Measurements from ENCODE around the gene OGFRL1.

OGFRL1 gene

DNA sequence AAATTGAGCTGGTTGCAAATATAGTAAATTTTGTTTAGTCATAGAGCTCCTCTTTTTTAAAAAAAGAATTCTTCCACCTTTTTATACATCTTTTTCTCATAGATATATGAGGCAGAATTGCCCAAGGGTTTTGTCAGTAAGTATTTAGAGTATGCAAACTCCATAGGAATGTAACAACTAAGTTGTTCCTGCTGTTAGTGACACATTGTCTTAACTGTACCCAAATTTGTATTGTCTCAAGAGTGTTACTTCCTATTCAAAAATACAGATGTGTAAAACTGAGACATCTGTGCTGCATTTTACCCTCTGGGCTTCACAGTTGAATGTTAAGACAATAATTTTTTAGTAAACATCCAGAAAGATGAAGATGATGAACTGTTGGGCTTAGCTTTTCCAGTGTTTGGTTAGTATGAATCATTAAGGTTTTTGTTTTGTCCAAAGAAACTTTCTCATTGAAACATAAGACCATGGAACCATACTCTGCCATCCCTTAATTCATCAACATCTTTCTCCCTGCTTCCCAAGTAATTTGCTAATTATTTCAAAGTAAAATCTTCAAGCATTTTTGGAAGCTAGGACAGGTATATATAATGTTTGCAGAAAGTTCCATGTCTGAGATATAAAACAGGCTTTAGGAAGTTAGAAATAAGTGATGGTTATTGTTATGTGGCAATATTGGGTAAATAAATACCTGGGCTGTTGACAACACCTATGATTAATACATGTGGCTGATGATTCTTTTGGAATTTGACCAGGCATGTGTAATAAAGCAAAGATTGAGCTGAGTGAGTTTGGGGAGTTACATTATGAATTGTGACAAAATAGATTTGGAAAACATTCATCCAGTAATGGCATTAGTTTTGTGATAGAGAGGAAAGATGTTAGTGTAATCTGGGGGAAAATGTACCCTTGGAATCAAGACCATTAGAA, 11.2 kb downstream of the OGFRL1 start:
- Histone ChIP-seq H3K4me1 (no peaks in the 10 kb centered on the region), H3K9ac (no peak overlapping the region), H4K20me1 (peaks cover 22% of the 10 kb centered on the region), H3K36me3 (peaks cover 75% of the 10 kb centered on the region), H3K4me2 (no peak overlapping the region), H3K27ac (no peak overlapping the region), H3K27me3 (no peaks in the 10 kb centered on the region), H3K9me3 (no peaks in the 10 kb centered on the region), H3K4me3 (no peak overlapping the region)
- TF ChIP-seq Cebpa-rat (IDR thresholded peaks at IDR 0.05), result no peak

DNA sequence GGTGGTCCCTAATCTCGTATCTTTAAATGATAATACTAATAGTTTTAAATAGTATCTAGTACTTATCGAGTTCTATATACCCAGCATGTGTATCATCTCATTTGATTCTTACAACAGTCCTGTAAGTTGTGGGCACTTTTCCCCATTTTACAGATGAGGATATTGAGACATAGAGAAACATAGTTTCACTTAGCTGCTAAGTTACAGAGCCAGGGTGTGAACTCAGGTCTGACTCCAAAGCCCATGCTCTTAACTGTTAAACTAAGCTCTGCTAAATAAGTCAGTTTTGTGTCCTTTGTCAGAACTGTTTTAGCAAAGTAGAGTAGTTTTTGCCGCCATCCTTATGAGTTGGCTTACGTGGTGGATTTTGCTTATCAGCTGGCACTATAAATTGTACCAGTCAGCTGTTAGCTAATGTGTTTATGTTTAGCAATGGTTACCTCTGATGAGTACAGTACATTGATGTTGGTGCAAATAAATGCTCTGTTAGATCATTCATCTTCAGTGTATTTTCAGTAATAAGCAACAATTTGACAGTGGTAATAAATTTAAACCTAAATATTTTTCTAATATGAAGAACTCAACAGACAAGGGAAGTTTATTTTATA, 12.1 kb downstream of the OGFRL1 start:
- Histone ChIP-seq H3K27me3 (no peaks in the 10 kb centered on the region), H3K4me2 (no peak overlapping the region), H3K9me3 (no peaks in the 10 kb centered on the region), H3K9ac (no peak overlapping the region), H3K36me3 (peaks cover 67% of the 10 kb centered on the region), H3K27ac (no peak overlapping the region), H3K4me1 (no peaks in the 10 kb centered on the region), H3K4me3 (no peak overlapping the region), H4K20me1 (peaks cover 19% of the 10 kb centered on the region)
- no peak for TF ChIP-seq Cebpa-rat (IDR thresholded peaks at IDR 0.05)

DNA sequence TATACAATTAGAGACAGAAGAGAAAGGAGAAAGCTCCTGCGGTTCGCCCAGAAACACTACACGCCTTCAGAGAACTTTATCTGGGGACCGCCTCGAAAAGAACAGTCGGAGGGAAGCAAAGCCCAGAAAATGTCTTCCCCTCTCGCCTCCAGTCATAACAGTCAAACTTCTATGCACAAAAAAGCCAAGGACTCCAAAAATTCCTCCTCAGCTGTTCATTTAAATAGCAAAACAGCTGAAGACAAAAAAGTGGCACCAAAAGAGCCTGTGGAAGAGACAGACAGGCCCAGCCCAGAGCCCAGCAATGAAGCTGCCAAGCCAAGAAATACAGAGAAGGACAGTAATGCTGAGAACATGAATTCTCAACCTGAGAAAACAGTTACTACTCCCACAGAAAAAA, 12.9 kb downstream of the OGFRL1 start:
- no peaks in the 10 kb centered on the region for H3K4me1 ChIP-seq

DNA sequence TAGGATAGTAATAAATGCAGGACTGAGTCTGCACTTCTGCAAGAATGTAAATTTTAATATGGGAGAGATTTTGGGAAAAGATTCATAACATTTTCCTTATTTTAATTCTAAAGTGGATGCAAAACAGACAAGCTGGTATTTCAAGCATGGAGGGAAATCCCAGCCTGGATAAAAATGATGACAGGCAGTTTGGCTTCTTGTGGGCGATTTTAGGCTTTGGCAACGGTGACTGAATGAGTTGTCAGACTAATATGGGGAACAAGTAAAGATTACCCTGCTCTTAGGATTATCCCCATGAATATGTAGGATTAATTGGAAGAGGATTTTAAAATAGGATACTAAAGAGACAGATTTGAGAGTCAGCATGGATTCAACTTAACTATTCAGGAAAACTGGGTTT, 21.0 kb downstream of the OGFRL1 start:
- H3K9me3 ChIP-seq, result no peaks in the 10 kb centered on the region
- H3K9ac ChIP-seq, result no peak overlapping the region
- no peak overlapping the region for H3K27ac ChIP-seq
- peaks cover 22% of the 10 kb centered on the region for H3K4me1 ChIP-seq
- no peaks in the 10 kb centered on the region for H4K20me1 ChIP-seq
- no peak for TF ChIP-seq Cebpa-rat (IDR thresholded peaks at IDR 0.05)
- H3K4me2 ChIP-seq, result no peak overlapping the region
- H3K27me3 ChIP-seq, result no peaks in the 10 kb centered on the region
- peaks cover 4% of the 10 kb centered on the region; the same call in 1 of the 2 replicates for H3K36me3 ChIP-seq
- no peak overlapping the region for H3K4me3 ChIP-seq

More for the DNA sequence above, 12.9 kb downstream of the OGFRL1 start:
- Histone ChIP-seq H3K9ac (no peak overlapping the region), H3K9me3 (no peaks in the 10 kb centered on the region), H3K4me2 (no peak overlapping the region), H3K4me3 (no peak overlapping the region), H4K20me1 (peaks cover 16% of the 10 kb centered on the region), H3K27ac (no peak overlapping the region), H3K27me3 (no peaks in the 10 kb centered on the region), H3K36me3 (peaks cover 62% of the 10 kb centered on the region)
- no peak for TF ChIP-seq Cebpa-rat (IDR thresholded peaks at IDR 0.05)

DNA sequence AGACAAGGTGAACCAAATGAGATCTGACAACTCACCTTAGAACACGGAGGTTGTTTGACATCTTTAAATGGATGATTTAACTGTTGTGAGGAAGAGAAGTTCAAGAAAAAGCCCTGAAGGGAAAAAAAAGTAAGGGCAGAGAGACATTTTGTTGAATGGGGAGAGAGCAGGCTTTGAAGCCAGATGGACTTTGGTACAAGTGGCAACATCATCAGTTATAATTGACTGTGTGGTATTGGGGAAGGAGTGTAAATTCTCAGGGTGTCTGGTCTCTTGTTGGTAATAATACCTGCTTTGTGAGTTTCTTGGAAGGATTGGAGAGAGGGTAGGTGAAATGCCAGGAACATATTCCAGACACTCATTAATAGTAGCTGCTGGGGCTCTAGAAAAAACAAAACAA, 21.6 kb downstream of the OGFRL1 start:
- Histone ChIP-seq H3K4me3 (no peak overlapping the region), H4K20me1 (no peaks in the 10 kb centered on the region), H3K4me2 (no peak overlapping the region), H3K9ac (no peak overlapping the region), H3K27me3 (no peaks in the 10 kb centered on the region), H3K36me3 (peaks cover 4% of the 10 kb centered on the region; the same call in 1 of the 2 replicates), H3K27ac (no peak overlapping the region), H3K4me1 (peaks cover 22% of the 10 kb centered on the region), H3K9me3 (no peaks in the 10 kb centered on the region)
- TF ChIP-seq Cebpa-rat (IDR thresholded peaks at IDR 0.05), result no peak

DNA sequence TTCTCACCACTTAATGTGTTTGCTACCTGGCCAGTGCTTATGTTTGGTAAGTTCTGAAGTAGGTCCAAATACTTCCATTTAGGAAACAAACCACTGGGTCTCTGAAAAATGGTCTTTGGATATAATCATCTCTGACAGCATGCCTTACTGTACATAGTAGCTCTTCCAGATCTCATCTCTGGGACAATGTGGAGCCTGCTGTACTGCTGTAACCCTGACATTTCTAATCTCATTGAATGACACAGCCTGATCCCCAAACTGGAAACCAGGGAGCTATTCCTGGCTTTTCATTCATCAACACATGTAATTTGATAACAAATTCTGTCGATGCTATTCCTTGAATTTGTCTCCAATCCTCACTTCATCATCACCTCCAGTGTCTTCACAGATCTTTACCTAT, 23.5 kb downstream of the OGFRL1 start:
- no peak for TF ChIP-seq Cebpa-rat (IDR thresholded peaks at IDR 0.05)
- Histone ChIP-seq H3K27me3 (no peaks in the 10 kb centered on the region), H3K36me3 (no peaks in the 10 kb centered on the region), H4K20me1 (no peaks in the 10 kb centered on the region), H3K9ac (no peak overlapping the region), H3K27ac (no peak overlapping the region), H3K4me1 (peaks cover 22% of the 10 kb centered on the region), H3K4me2 (no peak overlapping the region), H3K4me3 (no peak overlapping the region), H3K9me3 (no peaks in the 10 kb centered on the region)

DNA sequence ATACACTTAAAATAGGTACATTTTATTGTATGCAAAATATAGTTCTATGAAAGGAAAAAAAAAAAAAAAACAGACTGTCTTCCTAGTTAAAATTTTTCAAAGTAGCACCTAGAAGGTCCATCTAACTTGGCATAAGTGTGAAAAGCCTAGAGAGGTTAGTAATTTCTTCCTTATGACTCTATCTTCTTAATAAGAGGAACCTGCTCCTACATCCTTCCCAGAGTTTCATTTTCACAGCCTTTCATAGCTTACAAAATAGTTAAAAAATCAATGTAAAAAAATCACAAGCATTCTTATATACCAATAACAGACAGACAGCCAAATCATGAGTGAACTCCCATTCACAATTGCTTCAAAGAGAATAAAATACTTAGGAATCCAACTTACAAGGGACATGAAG, 28.8 kb downstream of the OGFRL1 start:
- Histone ChIP-seq H3K27ac (no peak overlapping the region), H3K4me3 (no peak overlapping the region), H3K36me3 (no peaks in the 10 kb centered on the region), H3K4me1 (peaks cover 15% of the 10 kb centered on the region), H4K20me1 (no peaks in the 10 kb centered on the region), H3K27me3 (no peaks in the 10 kb centered on the region), H3K9me3 (no peaks in the 10 kb centered on the region), H3K4me2 (no peak overlapping the region), H3K9ac (no peak overlapping the region)
- no peak for TF ChIP-seq Cebpa-rat (IDR thresholded peaks at IDR 0.05)

DNA sequence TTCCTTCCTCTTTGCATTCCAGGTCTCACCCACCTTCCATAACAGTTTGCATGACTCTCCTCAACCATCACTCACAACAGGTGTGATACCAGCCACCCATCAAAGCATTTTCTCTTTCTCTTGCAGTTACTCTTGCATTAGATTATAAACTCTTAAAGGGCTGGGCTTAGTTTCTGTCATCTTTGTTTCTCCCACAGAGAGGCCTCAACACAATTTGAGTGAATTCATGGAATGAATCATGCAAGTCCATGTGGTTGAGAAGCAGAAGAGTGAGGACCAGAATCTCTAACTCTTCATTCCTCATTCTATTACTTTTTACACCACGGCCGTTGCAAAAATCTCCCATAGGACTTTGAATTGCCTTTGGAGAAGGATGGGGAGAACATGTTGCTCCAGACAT, 31.4 kb downstream of the OGFRL1 start:
- Histone ChIP-seq H3K27ac (no peak overlapping the region), H3K36me3 (no peaks in the 10 kb centered on the region), H4K20me1 (no peaks in the 10 kb centered on the region), H3K4me1 (peaks cover 14% of the 10 kb centered on the region), H3K4me2 (no peak overlapping the region), H3K4me3 (no peak overlapping the region), H3K9ac (no peak overlapping the region), H3K27me3 (no peaks in the 10 kb centered on the region), H3K9me3 (no peaks in the 10 kb centered on the region)
- no peak for TF ChIP-seq Cebpa-rat (IDR thresholded peaks at IDR 0.05)

DNA sequence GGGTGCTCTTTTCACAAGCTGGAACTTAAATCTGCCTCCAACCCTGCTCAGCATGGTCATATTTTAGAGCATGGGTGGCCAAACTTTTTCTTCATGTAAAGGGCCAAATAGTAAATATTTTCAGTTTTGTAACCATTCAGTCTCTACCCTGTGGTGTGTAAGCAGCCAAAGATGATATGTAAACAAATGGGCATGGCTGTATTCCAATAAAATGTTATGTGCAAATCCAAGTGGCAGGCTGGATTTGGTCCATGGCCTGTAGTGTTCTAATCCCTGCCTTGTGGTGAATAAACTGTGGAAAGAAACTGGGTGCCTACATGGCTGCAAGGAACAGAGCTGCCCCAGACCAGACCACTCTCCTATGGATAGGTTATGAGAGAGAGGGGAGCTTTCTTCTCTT, 32.7 kb downstream of the OGFRL1 start:
- Histone ChIP-seq H3K36me3 (no peaks in the 10 kb centered on the region), H3K4me2 (no peak overlapping the region), H4K20me1 (no peaks in the 10 kb centered on the region), H3K4me3 (no peak overlapping the region), H3K27me3 (no peaks in the 10 kb centered on the region), H3K9ac (no peak overlapping the region), H3K27ac (no peak overlapping the region), H3K9me3 (no peaks in the 10 kb centered on the region), H3K4me1 (peaks cover 16% of the 10 kb centered on the region)
- TF ChIP-seq Cebpa-rat (IDR thresholded peaks at IDR 0.05), result no peak

DNA sequence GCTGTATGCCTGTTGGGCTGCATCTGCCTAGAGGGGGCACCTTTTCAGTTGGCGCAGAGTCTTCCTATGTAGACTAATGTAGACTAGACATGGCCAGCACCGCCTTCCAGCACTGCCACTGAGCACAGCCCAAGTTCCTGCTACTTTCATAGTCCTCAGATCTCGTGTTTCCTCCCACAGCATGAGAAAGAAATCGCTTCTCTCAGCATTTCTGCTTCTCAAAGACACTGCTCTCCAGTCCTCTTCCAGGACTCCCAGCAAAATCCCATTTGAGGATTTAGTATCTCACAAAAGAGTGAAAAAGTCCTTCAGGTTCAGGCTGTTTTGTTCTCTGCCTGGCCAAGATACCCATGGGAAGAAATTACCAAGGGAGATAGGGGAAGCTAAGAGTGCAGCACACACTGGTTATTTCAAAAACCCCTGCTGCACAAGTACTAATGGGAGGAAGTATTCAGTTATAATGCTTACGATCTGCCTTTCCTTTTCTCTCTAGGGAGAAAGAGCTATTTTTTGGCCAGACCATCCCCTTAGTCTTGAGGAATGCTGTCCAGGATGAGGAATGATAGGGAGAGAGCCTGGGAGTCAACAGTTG, 35.7 kb downstream of the OGFRL1 start:
- Histone ChIP-seq H3K27ac (peak overlapping the region; percentile 40; the same call in 1 of the 2 replicates), H3K4me1 (peaks cover 16% of the 10 kb centered on the region), H3K4me2 (peak overlapping the region; percentile 53), H3K9ac (0 out of 2 replicates have a peak overlapping the region, but pooled peaks have one; percentile 15), H4K20me1 (no peaks in the 10 kb centered on the region), H3K4me3 (no peak overlapping the region), H3K36me3 (no peaks in the 10 kb centered on the region), H3K27me3 (no peaks in the 10 kb centered on the region), H3K9me3 (no peaks in the 10 kb centered on the region)
- no peak for TF ChIP-seq Cebpa-rat (IDR thresholded peaks at IDR 0.05)
